ENCODE measurements around the gene PRKN. TPM values are rescaled to one million over a fixed set of nuclear protein-coding genes. Genes with fewer than 3 reads are reported as not detected.

PRKN gene
- total RNA-seq, 4 donors from 2014 or later: 5.2 to 121 (median 6.9) TPM

DNA sequence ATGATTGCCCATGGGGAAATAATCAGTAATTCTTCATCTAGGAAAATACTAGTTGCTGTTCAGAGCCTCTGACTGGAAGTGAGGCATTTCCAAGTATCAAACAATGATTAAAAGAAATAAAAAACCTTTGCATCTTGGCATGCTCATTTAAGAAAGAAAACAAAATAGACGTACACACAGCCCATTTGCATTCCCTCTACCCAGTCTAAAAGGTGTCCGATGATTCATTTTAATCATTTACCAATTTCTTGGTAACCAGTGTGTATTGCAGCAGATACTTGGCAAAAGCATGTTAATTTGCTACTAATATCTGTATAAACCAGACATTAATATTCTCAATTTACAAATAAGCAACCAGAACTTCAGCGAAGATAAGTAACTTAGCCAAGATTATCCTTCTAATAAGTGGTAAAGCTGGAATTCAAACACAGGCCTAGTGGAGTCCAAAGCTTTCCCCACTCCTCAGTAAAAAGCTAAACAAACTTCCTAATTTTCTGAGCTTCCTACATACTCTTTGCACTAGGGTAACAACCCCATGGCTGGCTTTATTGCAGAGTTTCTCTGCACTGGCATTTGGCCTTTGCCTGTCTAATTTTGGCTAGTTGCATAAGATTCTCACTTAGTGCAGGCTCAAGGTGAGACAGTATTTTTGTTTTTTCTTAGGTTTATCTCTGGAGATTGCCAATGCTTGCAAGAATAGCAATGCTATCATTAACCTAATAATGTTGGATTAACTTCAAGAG, 338.1 kb downstream of the PRKN start:
- WGBS, 2 donors: 91% methylated on average over 3 of the region's 3 CpGs
- Histone ChIP-seq H3K36me3 (no peaks in the 10 kb centered on the region), H3K9me3 (no peaks in the 10 kb centered on the region), H3K4me1 (no peaks in the 10 kb centered on the region), H3K4me3 (replicated peaks in 1 of 3) (no peak overlapping the region), H3K27ac (no peak overlapping the region), H3K27me3 (no peaks in the 10 kb centered on the region)
- TF ChIP-seq, protein P1, sequence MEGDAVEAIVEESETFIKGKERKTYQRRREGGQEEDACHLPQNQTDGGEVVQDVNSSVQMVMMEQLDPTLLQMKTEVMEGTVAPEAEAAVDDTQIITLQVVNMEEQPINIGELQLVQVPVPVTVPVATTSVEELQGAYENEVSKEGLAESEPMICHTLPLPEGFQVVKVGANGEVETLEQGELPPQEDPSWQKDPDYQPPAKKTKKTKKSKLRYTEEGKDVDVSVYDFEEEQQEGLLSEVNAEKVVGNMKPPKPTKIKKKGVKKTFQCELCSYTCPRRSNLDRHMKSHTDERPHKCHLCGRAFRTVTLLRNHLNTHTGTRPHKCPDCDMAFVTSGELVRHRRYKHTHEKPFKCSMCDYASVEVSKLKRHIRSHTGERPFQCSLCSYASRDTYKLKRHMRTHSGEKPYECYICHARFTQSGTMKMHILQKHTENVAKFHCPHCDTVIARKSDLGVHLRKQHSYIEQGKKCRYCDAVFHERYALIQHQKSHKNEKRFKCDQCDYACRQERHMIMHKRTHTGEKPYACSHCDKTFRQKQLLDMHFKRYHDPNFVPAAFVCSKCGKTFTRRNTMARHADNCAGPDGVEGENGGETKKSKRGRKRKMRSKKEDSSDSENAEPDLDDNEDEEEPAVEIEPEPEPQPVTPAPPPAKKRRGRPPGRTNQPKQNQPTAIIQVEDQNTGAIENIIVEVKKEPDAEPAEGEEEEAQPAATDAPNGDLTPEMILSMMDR (IDR thresholded peaks at IDR 0.05): no peak
- no peak for TF ChIP-seq POLR2A (IDR thresholded peaks at IDR 0.05)
- no peak for DNase-seq
- intact Hi-C loops (cut with DNase I): no loop called here

DNA sequence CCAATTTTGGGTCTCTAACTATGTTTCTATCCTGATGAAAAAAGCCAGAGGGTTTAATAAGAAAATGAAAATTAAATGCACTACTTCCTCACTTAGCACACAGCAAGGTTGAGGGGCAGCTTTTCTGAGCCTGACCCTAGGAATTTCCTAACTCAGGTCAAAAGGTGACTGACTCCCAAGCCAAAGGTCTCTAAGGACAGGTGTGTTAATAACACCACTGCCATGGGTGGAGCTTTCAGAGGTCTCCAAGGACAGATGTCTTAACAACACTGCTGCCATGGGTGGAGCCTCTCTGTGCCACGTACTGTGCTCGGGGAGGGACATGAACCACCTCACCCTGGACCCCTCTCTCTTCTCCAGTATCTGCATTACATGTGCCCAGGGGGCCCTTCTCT, 339.2 kb downstream of the PRKN start:
- no peaks in the 10 kb centered on the region for H3K36me3 ChIP-seq
- TF ChIP-seq, protein P1 (IDR thresholded peaks at IDR 0.05): no peak
- TF ChIP-seq POLR2A (IDR thresholded peaks at IDR 0.05): no peak
- H3K27ac ChIP-seq: no peak overlapping the region
- no peaks in the 10 kb centered on the region for H3K4me1 ChIP-seq
- H3K4me3 ChIP-seq (replicated peaks in 1 of 3): no peak overlapping the region
- intact Hi-C loops (cut with DNase I): no loop called here
- H3K27me3 ChIP-seq: no peaks in the 10 kb centered on the region
- no peaks in the 10 kb centered on the region for H3K9me3 ChIP-seq
- WGBS, 2 donors: 75 to 100% methylated on average over 2 of the region's 2 CpGs
- DNase-seq: no peak

DNA sequence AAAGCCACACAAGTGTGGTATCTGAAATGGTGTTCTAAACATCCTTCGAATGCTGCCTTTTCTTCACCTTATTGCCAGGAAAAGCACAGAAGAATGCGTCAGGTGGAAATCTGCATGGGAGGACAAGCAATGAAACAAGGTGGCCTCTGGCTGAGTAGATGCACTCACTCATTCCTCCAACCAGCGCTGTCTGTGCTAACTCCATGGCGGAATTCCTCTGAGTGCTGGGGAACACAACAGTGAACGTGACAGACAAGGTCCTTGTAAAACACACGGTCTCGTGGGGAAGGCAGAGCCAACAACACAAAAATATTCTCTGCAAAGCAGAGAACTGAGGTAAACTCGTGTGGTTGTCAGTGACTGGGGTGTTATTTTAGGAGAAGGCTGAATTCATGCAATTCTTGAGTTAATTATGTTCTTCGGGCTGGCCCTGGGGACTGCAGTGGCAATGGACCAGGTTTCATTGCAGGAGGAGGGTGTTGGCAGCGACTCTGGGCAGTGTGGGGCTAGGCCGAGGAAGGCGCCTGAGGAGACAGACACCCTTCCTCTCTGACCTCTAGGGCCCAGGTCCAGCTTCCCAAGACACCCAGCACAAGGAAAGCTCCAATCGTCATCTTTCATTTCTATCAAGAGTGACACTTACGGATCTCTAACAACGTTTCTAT, 339.7 kb downstream of the PRKN start:
- Histone ChIP-seq H3K4me3 (replicated peaks in 1 of 3) (no peak overlapping the region), H3K36me3 (no peaks in the 10 kb centered on the region), H3K9me3 (no peaks in the 10 kb centered on the region), H3K27me3 (no peaks in the 10 kb centered on the region), H3K4me1 (no peaks in the 10 kb centered on the region), H3K27ac (no peak overlapping the region)
- DNase-seq: no peak
- WGBS, 2 donors: 82 to 86% methylated on average over 15 of the region's 15 CpGs
- no peak for TF ChIP-seq POLR2A (IDR thresholded peaks at IDR 0.05)
- TF ChIP-seq, protein P1 (IDR thresholded peaks at IDR 0.05): no peak
- intact Hi-C loops (cut with DNase I): no loop called here

DNA sequence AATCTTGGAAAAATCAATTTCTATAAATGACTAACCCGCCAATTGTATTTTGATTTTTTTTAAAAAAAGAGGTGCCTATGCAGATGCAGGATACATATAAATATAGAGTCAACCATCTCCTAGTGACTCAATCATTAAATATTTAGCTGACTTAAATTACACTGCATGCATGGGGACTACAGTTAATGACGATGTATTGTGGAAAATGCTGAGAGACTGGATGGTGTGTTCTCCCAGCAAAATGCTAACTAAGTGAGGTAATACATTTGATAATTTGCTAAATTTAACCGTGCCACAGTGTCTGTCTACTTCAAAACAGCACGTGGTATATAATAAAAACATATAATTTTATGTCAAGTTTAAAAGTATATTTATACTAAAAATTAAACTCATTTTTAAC, 341.6 kb downstream of the PRKN start:
- H3K4me1 ChIP-seq: no peaks in the 10 kb centered on the region
- no peaks in the 10 kb centered on the region for H3K9me3 ChIP-seq
- H3K4me3 ChIP-seq (replicated peaks in 1 of 3): no peak overlapping the region
- intact Hi-C loops (cut with DNase I): no loop called here
- no peak for DNase-seq
- H3K27ac ChIP-seq: no peak overlapping the region
- TF ChIP-seq, protein P1 (IDR thresholded peaks at IDR 0.05): no peak
- no peak for TF ChIP-seq POLR2A (IDR thresholded peaks at IDR 0.05)
- no peaks in the 10 kb centered on the region for H3K27me3 ChIP-seq
- WGBS, 2 donors: 81 to 88% methylated on average over 4 of the region's 4 CpGs
- H3K36me3 ChIP-seq: no peaks in the 10 kb centered on the region

DNA sequence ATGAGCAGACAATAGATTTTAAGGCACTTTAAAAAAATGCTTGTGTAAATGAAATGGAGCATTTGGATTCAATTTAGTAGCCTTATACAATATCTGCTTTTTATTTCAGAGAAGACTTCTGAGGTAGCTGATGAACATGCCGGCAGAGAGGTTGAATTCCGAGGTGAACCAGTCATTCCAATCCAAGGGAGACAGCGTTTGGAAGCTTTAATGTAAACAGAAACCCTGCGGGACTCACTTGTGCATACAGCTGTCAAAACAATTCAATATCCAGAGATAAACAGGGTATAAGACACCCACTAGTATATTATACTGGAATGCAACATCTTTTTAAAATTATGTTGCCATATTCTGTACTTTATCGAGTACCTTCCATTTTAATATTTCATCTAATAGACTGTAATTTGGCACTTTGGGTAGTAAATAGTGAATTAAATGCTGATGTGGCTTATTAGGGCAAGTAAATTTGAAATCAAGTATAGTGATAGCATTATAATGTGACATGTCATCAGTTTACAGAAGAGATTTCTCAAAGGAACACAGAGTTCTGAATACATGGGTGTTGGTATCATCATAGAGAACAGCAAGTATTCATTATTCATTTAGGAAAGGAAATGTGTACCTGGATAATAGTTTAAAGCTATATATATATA, 347.7 kb downstream of the PRKN start:
- no peaks in the 10 kb centered on the region for H3K36me3 ChIP-seq
- H3K27ac ChIP-seq: no peak overlapping the region
- intact Hi-C loops (cut with DNase I): no loop called here
- WGBS, 2 donors: 48 to 57% methylated on average over 5 of the region's 5 CpGs
- H3K27me3 ChIP-seq: no peaks in the 10 kb centered on the region
- no peaks in the 10 kb centered on the region for H3K9me3 ChIP-seq
- TF ChIP-seq, protein P1 (IDR thresholded peaks at IDR 0.05): no peak
- no peak for TF ChIP-seq POLR2A (IDR thresholded peaks at IDR 0.05)
- H3K4me1 ChIP-seq: peaks cover 0 to 6% of the 10 kb centered on the region in 2 donors
- H3K4me3 ChIP-seq (replicated peaks in 1 of 3): no peak overlapping the region
- no peak for DNase-seq

All from thyroid gland (tissue), 4 donors.